ENCODE measurements around the gene MAGI2.

Gene MAGI2

DNA sequence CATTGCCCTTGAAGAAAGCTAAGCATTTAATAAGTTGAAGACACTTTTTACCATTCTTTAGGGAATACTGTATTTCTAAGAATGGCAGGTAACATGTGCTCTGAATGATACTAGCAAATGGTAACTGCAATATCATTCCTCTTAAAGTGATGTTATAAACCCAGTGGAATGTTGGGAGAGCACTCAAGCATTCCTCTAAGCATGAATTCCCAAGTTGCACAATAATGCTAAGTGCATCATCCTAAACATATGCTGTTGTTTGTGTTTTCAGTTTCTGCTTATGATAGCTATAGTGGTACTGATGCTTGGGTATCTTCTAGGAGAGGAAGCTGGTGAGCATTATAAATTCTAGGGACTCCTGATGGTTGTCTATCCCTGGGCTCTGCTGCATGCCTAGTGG, 980.9 kb downstream of the MAGI2 start:
- H3K4me3 ChIP-seq (ENCODE audit: low read depth, low read length): no peak overlapping the region
- TF ChIP-seq, protein P1, sequence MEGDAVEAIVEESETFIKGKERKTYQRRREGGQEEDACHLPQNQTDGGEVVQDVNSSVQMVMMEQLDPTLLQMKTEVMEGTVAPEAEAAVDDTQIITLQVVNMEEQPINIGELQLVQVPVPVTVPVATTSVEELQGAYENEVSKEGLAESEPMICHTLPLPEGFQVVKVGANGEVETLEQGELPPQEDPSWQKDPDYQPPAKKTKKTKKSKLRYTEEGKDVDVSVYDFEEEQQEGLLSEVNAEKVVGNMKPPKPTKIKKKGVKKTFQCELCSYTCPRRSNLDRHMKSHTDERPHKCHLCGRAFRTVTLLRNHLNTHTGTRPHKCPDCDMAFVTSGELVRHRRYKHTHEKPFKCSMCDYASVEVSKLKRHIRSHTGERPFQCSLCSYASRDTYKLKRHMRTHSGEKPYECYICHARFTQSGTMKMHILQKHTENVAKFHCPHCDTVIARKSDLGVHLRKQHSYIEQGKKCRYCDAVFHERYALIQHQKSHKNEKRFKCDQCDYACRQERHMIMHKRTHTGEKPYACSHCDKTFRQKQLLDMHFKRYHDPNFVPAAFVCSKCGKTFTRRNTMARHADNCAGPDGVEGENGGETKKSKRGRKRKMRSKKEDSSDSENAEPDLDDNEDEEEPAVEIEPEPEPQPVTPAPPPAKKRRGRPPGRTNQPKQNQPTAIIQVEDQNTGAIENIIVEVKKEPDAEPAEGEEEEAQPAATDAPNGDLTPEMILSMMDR (conservative IDR thresholded peaks at IDR 0.05; ENCODE audit: low read depth, low read length): no peak

DNA sequence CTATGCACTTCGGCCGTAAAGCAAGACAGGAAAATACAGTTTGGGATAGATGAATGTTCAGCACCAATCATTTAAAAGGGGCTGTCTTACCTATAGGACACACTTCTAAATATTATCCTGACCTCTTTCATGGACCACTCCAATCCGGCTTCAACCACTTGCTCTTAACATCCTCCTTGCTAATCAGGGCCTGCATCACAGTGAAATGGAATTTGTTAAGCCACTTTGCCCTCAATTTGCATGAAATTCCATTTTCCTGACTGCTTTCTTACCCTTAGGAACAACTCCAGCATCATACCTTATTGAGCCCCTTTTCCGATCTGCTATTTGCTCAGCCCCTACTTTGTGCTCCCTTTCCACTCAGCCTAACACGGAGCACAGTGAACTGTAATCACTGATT, 987.6 kb downstream of the MAGI2 start:
- TF ChIP-seq, protein P1 (conservative IDR thresholded peaks at IDR 0.05; ENCODE audit: low read depth, low read length): no peak

More for the DNA sequence above, 980.9 kb downstream of the MAGI2 start:
- peak; percentile 20 for DNase-seq (ENCODE audit: low read depth)

DNA sequence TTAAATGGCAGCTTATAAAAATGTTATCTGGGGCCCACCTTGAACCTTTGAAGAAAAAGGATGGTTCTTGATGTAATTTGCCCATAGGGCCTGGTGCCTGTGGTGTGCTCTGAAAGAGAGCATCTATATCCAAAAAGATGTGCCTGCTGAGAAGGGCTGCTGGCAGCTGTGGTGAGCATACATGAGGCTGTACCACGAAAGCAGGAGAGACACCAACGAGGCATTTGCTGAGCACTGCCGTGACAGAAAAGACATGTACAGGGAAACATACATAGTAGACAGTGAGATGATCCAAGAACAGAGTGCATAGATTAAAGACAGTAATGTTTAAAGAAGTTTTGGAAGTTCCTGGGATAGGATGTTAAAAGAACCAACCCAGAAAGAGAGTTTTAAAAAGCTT, 990.4 kb downstream of the MAGI2 start:
- DNase-seq (ENCODE audit: low read depth): no peak
- no peak overlapping the region for H3K4me3 ChIP-seq (ENCODE audit: low read depth, low read length)
- TF ChIP-seq, protein P1 (conservative IDR thresholded peaks at IDR 0.05; ENCODE audit: low read depth, low read length): no peak

More for the DNA sequence above, 987.6 kb downstream of the MAGI2 start:
- DNase-seq (ENCODE audit: low read depth): no peak
- H3K4me3 ChIP-seq (ENCODE audit: low read depth, low read length): no peak overlapping the region

DNA sequence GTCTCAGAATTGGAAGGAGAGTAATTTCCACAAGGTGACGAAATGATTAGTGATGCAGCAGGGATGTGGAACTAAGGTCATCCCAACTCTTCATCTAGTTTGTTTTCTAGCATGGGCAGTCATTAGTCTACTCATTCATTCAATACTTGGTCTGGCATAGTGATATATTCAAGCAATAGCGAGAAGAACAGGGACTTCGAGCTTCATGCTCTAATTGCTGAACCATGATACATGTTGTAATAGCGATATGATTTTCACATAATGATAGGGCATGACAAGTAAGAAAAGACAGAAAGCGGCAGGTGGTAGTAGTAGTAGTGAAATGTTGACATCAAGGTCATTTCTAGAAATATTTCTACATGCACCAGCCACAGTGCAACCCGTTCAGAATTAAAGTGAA, 1002.8 kb downstream of the MAGI2 start:
- no peak for DNase-seq (ENCODE audit: low read depth)
- no peak overlapping the region for H3K4me3 ChIP-seq (ENCODE audit: low read depth, low read length)
- TF ChIP-seq, protein P1 (conservative IDR thresholded peaks at IDR 0.05; ENCODE audit: low read depth, low read length): no peak

DNA sequence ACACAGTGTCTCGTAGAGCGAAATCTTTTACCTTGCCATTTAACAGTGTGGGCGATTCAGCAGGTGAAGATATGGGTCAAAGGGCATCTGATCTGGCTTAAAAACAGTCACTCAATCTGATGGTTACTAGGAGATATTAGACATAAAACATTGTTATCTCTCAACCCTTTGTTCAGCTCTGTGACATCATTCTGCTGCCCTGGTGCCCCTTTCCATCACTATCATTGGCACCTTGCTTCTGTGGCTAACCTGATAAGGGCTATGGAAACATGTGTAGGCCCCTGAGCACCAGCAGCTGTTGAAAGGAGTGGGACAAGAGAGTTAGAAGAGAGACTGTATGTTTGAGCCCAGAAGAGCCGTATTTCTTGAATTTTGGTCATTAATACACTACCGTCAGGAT, 1004.6 kb downstream of the MAGI2 start:
- H3K4me3 ChIP-seq (ENCODE audit: low read depth, low read length): no peak overlapping the region
- TF ChIP-seq, protein P1 (conservative IDR thresholded peaks at IDR 0.05; ENCODE audit: low read depth, low read length): no peak
- DNase-seq (ENCODE audit: low read depth): no peak

DNA sequence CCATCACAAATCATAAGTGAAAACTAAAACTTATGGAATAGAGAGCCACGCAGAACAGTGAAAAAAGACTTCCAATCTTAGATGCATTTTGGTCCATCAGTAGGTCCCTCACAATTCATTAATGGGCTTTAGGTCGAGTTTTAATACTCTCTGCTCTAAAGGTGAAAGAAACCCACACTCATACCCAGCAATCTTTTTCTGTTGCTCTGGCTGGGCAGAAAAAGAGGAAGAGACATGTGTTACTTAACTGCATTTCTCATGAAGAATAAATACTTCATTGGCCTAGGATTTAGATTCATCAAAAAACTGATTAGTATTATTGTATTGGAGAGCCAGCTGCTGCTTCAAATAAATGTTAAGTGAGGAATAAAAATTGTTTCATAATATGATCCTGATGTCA, 1009.2 kb downstream of the MAGI2 start:
- no peak overlapping the region for H3K4me3 ChIP-seq (ENCODE audit: low read depth, low read length)
- TF ChIP-seq, protein P1 (conservative IDR thresholded peaks at IDR 0.05; ENCODE audit: low read depth, low read length): no peak
- DNase-seq (ENCODE audit: low read depth): no peak

DNA sequence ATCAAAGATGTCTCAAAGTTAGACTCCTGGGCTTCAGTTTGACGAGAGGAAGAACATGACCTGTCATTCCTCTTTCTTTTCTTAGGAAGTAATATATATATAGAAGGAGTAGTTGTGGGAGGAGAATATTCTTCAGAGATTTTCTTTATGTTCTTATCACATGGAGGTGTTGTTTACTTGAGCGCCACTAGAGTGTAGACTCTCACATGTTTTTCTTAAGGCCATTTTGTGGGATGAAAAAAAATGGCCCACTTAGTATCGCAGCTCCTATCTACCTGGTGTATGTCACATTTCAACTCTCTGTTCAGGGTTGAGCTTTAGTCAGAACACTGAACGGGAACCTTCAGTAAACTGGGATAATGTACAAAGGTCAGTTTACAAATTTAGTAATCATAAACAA, 1009.7 kb downstream of the MAGI2 start:
- DNase-seq (ENCODE audit: low read depth): no peak
- TF ChIP-seq, protein P1 (conservative IDR thresholded peaks at IDR 0.05; ENCODE audit: low read depth, low read length): no peak
- no peak overlapping the region for H3K4me3 ChIP-seq (ENCODE audit: low read depth, low read length)

Measured in choroid plexus epithelial cell (primary cell).